Esophagus muscularis mucosa (tissue), 4 donors: Measurements from ENCODE around the gene GRIN2B.

Experiments used
- CTCF ChIP-seq, 3 experiments: fragments of 200-600 bp in 2 of 3; fragments of 450-650 bp in 1 of 3; sonication (generic) in 2 of 3; IDR thresholded peaks; one replicate each; pipeline ENCODE4 v1.5.1; 2017 to 2019; ENCODE audit warnings: antibody characterized with exemption in 3 of 3, mild to moderate bottlenecking in 2 of 3, moderate library complexity in 1 of 3
- EP300 ChIP-seq: sonication (generic); formaldehyde crosslinking; IDR thresholded peaks from one replicate; pipeline ENCODE4 v1.6.1; 2017; ENCODE audit warnings: antibody characterized with exemption
- POLR2AphosphoS5 ChIP-seq, 2 donors: sonication (generic); formaldehyde crosslinking; IDR thresholded peaks; one replicate each; pipeline ENCODE4 v1.6.1; 2017; ENCODE audit warnings: antibody characterized with exemption in 2 of 2

GRCh38 chr12:13957576-13957975, 23.8 kb downstream of the GRIN2B start:
- TF ChIP-seq CTCF (IDR thresholded peaks at IDR 0.05) (no peak), POLR2AphosphoS5 (IDR thresholded peaks at IDR 0.05) (no peak), EP300 (no peak)
